K562 (cell line): ENCODE data around the gene ACSL6. TPM values are rescaled to one million over a fixed set of nuclear protein-coding genes. Genes with fewer than 3 reads are reported as not detected.
A peak's percentile ranks its signal among the peaks of the same experiment; 100 is the strongest.

ENCODE experiments used
- ATAC-seq: fragments of 200-7000 bp; cut with Tn5 transposase; 3 replicates; pipeline ENCODE4 v1.9.1; 2020; ENCODE audit warnings: moderate library complexity
- BruUV-seq: library from RNA; stranded (reverse); fragments of 400-500 nt; replicated peaks from 2 replicates; lab custom pipeline; 2021; lab: Mats Ljungman, UMichigan
- CTCF ChIA-PET: fragments of 300-600 bp; formaldehyde crosslinking; extraction: SDS; loops from one replicate; lab custom pipeline; 2021; ENCODE audit warnings: low intra/inter-chr PET ratio; lab: Yijun Ruan, JAX
- POLR2A ChIA-PET: fragments of 300-600, 350-650 bp; sonication (Branson Sonifier 250); formaldehyde crosslinking; extraction: SDS; loops from one replicate; lab custom pipeline; 2021; ENCODE audit warnings: antibody characterized with exemption, inconsistent platforms; lab: Yijun Ruan, JAX
- DNase-seq, 4 experiments: peaks; one replicate each; pipeline versions ENCODE4 v3.0.0 to v3.0.0-alpha.2; 2011 to 2018; ENCODE audit warnings: low spot score in 3 of 4, mixed read lengths in 3 of 4; ENCODE audit errors: extremely low read depth in 1 of 4
- FAIRE-seq: peaks from 2 replicates; lab custom pipeline; 2011; peaks lifted over from hg19 to GRCh38; lab: Jason Lieb, UNC
- H2AFZ ChIP-seq: 2 replicates; pipeline ENCODE4 v1.6.0; 2011; ENCODE audit warnings: low read depth, low read length, control low read depth, inconsistent platforms
- H3K27ac ChIP-seq: fragments of 200-600 bp; 3 replicates; pipeline ENCODE4 v1.8.0; 2011; ENCODE audit warnings: low read depth, mild to moderate bottlenecking, control low read depth, inconsistent platforms, low read length, moderate library complexity, mixed read lengths; ENCODE audit errors: extremely low read depth
- H3K27me3 ChIP-seq, 2 experiments: fragments of 300-600 bp in 1 of 2; 2 replicates in 1 of 2; 3 replicates in 1 of 2; pipeline versions ENCODE4 v1.6.0 to v1.8.0; 2011; ENCODE audit warnings: inconsistent platforms in 2 of 2, low read length in 2 of 2, mild to moderate bottlenecking in 1 of 2, mixed read lengths in 1 of 2, moderate library complexity in 1 of 2; ENCODE audit not compliant: control insufficient read depth in 2 of 2, insufficient read depth in 2 of 2
- H3K36me3 ChIP-seq: fragments of 300-600 bp; 3 replicates; pipeline ENCODE4 v1.8.0; 2011; ENCODE audit warnings: mild to moderate bottlenecking, low read length, inconsistent platforms; ENCODE audit not compliant: control insufficient read depth, insufficient read depth
- H3K4me1 ChIP-seq, 2 experiments: fragments of 200-600 bp in 1 of 2; replicated peaks in 1 of 2; 2 replicates in 1 of 2; 3 replicates in 1 of 2; pipeline versions ENCODE4 v1.5.1 to v1.8.0; 2011; ENCODE audit warnings: inconsistent platforms in 2 of 2, low read length in 2 of 2, mild to moderate bottlenecking in 1 of 2, mixed read lengths in 1 of 2, moderate library complexity in 1 of 2; ENCODE audit not compliant: control insufficient read depth in 2 of 2, insufficient read depth in 2 of 2
- H3K4me2 ChIP-seq: 2 replicates; pipeline ENCODE4 v1.6.1; 2011; ENCODE audit warnings: low read length, control low read depth, inconsistent platforms, mixed read lengths; ENCODE audit not compliant: insufficient read depth
- H3K4me3 ChIP-seq: fragments of 200-600 bp; sonication (generic), shearing (Covaris generic); 2 replicates; pipeline ENCODE4 v1.5.1; 2016; ENCODE audit warnings: control low read depth, inconsistent platforms
- H3K79me2 ChIP-seq: fragments of 200-600 bp; 3 replicates; pipeline ENCODE4 v1.8.0; 2011; ENCODE audit warnings: low read length, inconsistent platforms; ENCODE audit not compliant: control insufficient read depth, insufficient read depth
- H3K9ac ChIP-seq, 2 experiments: 2 replicates each; pipeline versions ENCODE4 v1.6.0 to v1.6.1; 2011; ENCODE audit warnings: low read depth in 2 of 2, low read length in 2 of 2, control low read depth in 1 of 2, inconsistent platforms in 1 of 2, mild to moderate bottlenecking in 1 of 2, mixed read lengths in 1 of 2; ENCODE audit not compliant: insufficient read depth in 1 of 2
- H3K9me1 ChIP-seq: one replicate; pipeline ENCODE4 v1.6.0; 2011; ENCODE audit warnings: inconsistent platforms, mild to moderate bottlenecking, low read length, moderate library complexity; ENCODE audit not compliant: control insufficient read depth, insufficient read depth
- H3K9me3 ChIP-seq: replicated peaks from 2 replicates; pipeline ENCODE4 v1.5.1; 2011; ENCODE audit warnings: low read depth, low read length, inconsistent platforms; ENCODE audit not compliant: control insufficient read depth, insufficient read depth
- H4K20me1 ChIP-seq: replicated peaks from 2 replicates; pipeline ENCODE4 v1.6.1; 2011; ENCODE audit warnings: low read length, inconsistent platforms, mixed read lengths; ENCODE audit not compliant: control insufficient read depth, insufficient read depth
- BRF2 ChIP-seq: IDR thresholded peaks from 3 replicates; pipeline ENCODE4 v1.6.1; 2011; ENCODE audit warnings: borderline replicate concordance, mild to moderate bottlenecking; ENCODE audit not compliant: insufficient read length, insufficient read depth
- NBN ChIP-seq: fragments of 450-650 bp; IDR thresholded peaks from 2 replicates; pipeline ENCODE4 v1.6.1; 2016; ENCODE audit warnings: low read depth, mild to moderate bottlenecking
- POLR2AphosphoS2 ChIP-seq: IDR thresholded peaks from 2 replicates; pipeline ENCODE4 v1.6.1; 2012; ENCODE audit warnings: low read length, improper control_type of control experiment
- TRIM28 ChIP-seq: fragments of 450-650 bp; IDR thresholded peaks from 2 replicates; pipeline ENCODE4 v1.6.1; 2017
- ZNF324 ChIP-seq: fragments of 250-450 bp; sonication (Bioruptor Pico); IDR thresholded peaks from 2 replicates; pipeline ENCODE4 v1.4.0; 2020; ENCODE audit warnings: mild to moderate bottlenecking
- WGBS: fragments of 100-300 bp; shearing (Covaris generic); methylation state at CpG from one replicate; pipeline ENCODE4 v1.1.6; 2016; ENCODE audit warnings: low coverage, mixed read lengths; ENCODE audit not compliant: insufficient coverage; ENCODE audit errors: missing lambda C conversion rate; 5-methylcytosine and 5-hydroxymethylcytosine counted together
- in situ Hi-C: fragments of 300-500 bp; cut with MboI; formaldehyde crosslinking; loops from 4 replicates; pipeline ENCODE4 v1.15.0; 2018; ENCODE audit warnings: inconsistent platforms, mixed read lengths
- intact Hi-C: fragments of 100-400 bp; cut with micrococcal nuclease; formaldehyde crosslinking; loops from 2 replicates; pipeline ENCODE4 v1.14.2; 2022
- polyA plus RNA-seq, 8 experiments: library from polyadenylated mRNA; depleted of rRNA in 4 of 8; stranded (reverse) in 5 of 8; unstranded in 3 of 8; fragments of >200 nt; fragmentation: Nextera tagmentation in 2 of 8; fragmentation: Illumina TruSeq in 1 of 8; extraction: Ambion mirVana in 2 of 8; extraction: Trizol in 1 of 8; gene quantifications; 2 replicates each; pipeline versions ENCODE4 v1.2.1 to v1.2.3, GENCODE V29; 2011 to 2014; ENCODE audit warnings: inconsistent platforms in 1 of 8, missing spikeins in 1 of 8
- total RNA-seq, 7 experiments: library from RNA; depleted of rRNA in 6 of 7; stranded (reverse); fragments of >200 nt in 6 of 7; fragmentation: Illumina TruSeq in 2 of 7; extraction: Trizol in 2 of 7; gene quantifications; 2 replicates each; pipeline versions ENCODE4 v1.2.1 to v1.2.3, GENCODE V29; 2011 to 2021; ENCODE audit warnings: low replicate concordance in 1 of 7

The ACSL6 gene
- total and polyA plus RNA-seq, 9 of the 15 experiments (the other 6 are each of a cell fraction or from before 2014, with no cell fraction given) = 0.50 to 1.5 (median 0.69) TPM

- BruUV-seq = no TSS peak
These were observed 82.5 kb downstream of the ACSL6 start for GRCh38 chr5:131928957-131929356.

GRCh38 chr5:131926168-131926567, 85.3 kb downstream of the ACSL6 start:
- no peak overlapping the region for H2AFZ ChIP-seq
- BruUV-seq = no TSS peak
- no peak for TF ChIP-seq BRF2
- no peak for TF ChIP-seq NBN
- TF ChIP-seq ZNF324 (CRISPR knock-in tag) = peak; percentile 90
- CTCF ChIA-PET = no interaction called here
- no peak overlapping the region for H3K4me2 ChIP-seq
- in situ Hi-C loops (no loop called here), intact Hi-C loops (no loop called here)
- no peaks in the 10 kb centered on the region for H3K27me3 ChIP-seq
- no peak overlapping the region for H3K9ac ChIP-seq
- no peaks in the 10 kb centered on the region for H3K36me3 ChIP-seq
- H3K4me3 ChIP-seq = no peak overlapping the region
- 0% methylated on average over 3 of the region's 3 CpGs for WGBS
- H4K20me1 ChIP-seq = no peaks in the 10 kb centered on the region
- no peaks in the 10 kb centered on the region for H3K4me1 ChIP-seq
- no peak for DNase-seq
- no peaks in the 10 kb centered on the region for H3K79me2 ChIP-seq
- H3K9me3 ChIP-seq = peaks cover 4% of the 10 kb centered on the region
- no peak overlapping the region for H3K27ac ChIP-seq
- POLR2A ChIA-PET = no interaction called here
- H3K9me1 ChIP-seq = no peaks in the 10 kb centered on the region
- no peak for ATAC-seq
- FAIRE-seq = no peak

More at GRCh38 chr5:131928957-131929356, 82.5 kb downstream of the ACSL6 start:
- H4K20me1 ChIP-seq = no peaks in the 10 kb centered on the region
- intact Hi-C loops (no loop called here), in situ Hi-C loops (no loop called here)
- peaks cover 0 to 3% of the 10 kb centered on the region in 2 experiments; a peak in 1 of 5 replicates for H3K27me3 ChIP-seq
- no peak overlapping the region for H3K4me3 ChIP-seq
- no peak for DNase-seq
- H2AFZ ChIP-seq = no peak overlapping the region
- no peaks in the 10 kb centered on the region for H3K9me1 ChIP-seq
- H3K79me2 ChIP-seq = no peaks in the 10 kb centered on the region
- H3K9me3 ChIP-seq = peaks cover 4% of the 10 kb centered on the region
- ChIA-PET CTCF (no interaction called here), POLR2A (no interaction called here)
- no peaks in the 10 kb centered on the region for H3K36me3 ChIP-seq
- H3K4me2 ChIP-seq = no peak overlapping the region
- no peak for FAIRE-seq
- no peak for ATAC-seq
- TF ChIP-seq POLR2AphosphoS2 (no peak), TRIM28 (peak; percentile 65; the same call in 1 of the 2 replicates)
- no peak overlapping the region for H3K9ac ChIP-seq
- H3K27ac ChIP-seq = no peak overlapping the region
- H3K4me1 ChIP-seq = no peaks in the 10 kb centered on the region
